MCF 10A (cell line): ENCODE measurements around the gene MX2. TPM values are rescaled to one million over a fixed set of nuclear protein-coding genes. Genes with fewer than 3 reads are reported as not detected.

Experiments used
- BruUV-seq: library from RNA; stranded (reverse); fragments of 400-500 nt; replicated peaks from 2 replicates; lab custom pipeline; 2021; lab: Mats Ljungman, UMichigan
- CTCF ChIA-PET: fragments of 300-600 bp; sonication (Branson Sonifier 250); formaldehyde crosslinking; extraction: SDS; loops from one replicate; lab custom pipeline; 2021; ENCODE audit warnings: antibody characterized with exemption, inconsistent platforms; lab: Yijun Ruan, JAX
- POLR2A ChIA-PET: fragments of 300-600, 350-650 bp; sonication (Branson Sonifier 250); formaldehyde crosslinking; extraction: SDS; loops from one replicate; lab custom pipeline; 2020; ENCODE audit warnings: antibody characterized with exemption, inconsistent platforms; lab: Yijun Ruan, JAX
- DNase-seq: peaks from one replicate; pipeline ENCODE4 v3.0.0-alpha.2; 2018; ENCODE audit not compliant: unreplicated experiment
- H3K27ac Mint-ChIP-seq: one replicate; pipeline ENCODE4 v1.8.0; 2022; ENCODE audit warnings: mild to moderate bottlenecking, low read depth, mixed read lengths; ENCODE audit not compliant: unreplicated experiment
- H3K27me3 Mint-ChIP-seq: one replicate; pipeline ENCODE4 v1.8.0; 2022; ENCODE audit warnings: mixed read lengths; ENCODE audit not compliant: insufficient read depth, unreplicated experiment
- H3K36me3 Mint-ChIP-seq: one replicate; pipeline ENCODE4 v1.8.0; 2022; ENCODE audit warnings: mild to moderate bottlenecking, moderate library complexity, mixed read lengths; ENCODE audit not compliant: insufficient read depth, unreplicated experiment
- H3K4me1 Mint-ChIP-seq: one replicate; pipeline ENCODE4 v1.8.0; 2022; ENCODE audit warnings: mixed read lengths; ENCODE audit not compliant: insufficient read depth, unreplicated experiment
- H3K4me3 Mint-ChIP-seq: one replicate; pipeline ENCODE4 v1.8.0; 2022; ENCODE audit warnings: mild to moderate bottlenecking, moderate library complexity, mixed read lengths; ENCODE audit not compliant: unreplicated experiment
- H3K9me3 Mint-ChIP-seq: one replicate; pipeline ENCODE4 v1.8.0; 2022; ENCODE audit warnings: mixed read lengths; ENCODE audit not compliant: unreplicated experiment
- CTCF ChIP-seq: fragments of 200-600 bp; IDR thresholded peaks from one replicate; pipeline ENCODE4 v1.8.0; 2022; ENCODE audit warnings: antibody characterized with exemption, mild to moderate bottlenecking; ENCODE audit not compliant: unreplicated experiment
- intact Hi-C: fragments of 100-400 bp; cut with micrococcal nuclease; formaldehyde crosslinking; loops from 2 replicates; pipeline ENCODE4 v1.14.1; 2022
- total RNA-seq: library from RNA; stranded (reverse); gene quantifications from 2 replicates; pipeline ENCODE4 v1.2.3, GENCODE V29; 2022

MX2 gene
- total RNA-seq, 1 experiment from 2014 or later, result not detected

- BruUV-seq, result no TSS peak
- Mint-ChIP-seq H3K4me1 (no peaks in the 10 kb centered on the region), H3K4me3 (no peak overlapping the region), H3K36me3 (no peaks in the 10 kb centered on the region), H3K27me3 (peaks cover 7% of the 10 kb centered on the region), H3K27ac (no peak overlapping the region), H3K9me3 (no peaks in the 10 kb centered on the region)
- ChIA-PET CTCF (interaction anchor here (1.4 kb wide), 1 partner anchor 145 kb away, joined by 4 read pairs; no protein-coding TSS in a partner anchor), POLR2A (no interaction called here)
- intact Hi-C loops, result no loop called here
- no peak for TF ChIP-seq CTCF
- DNase-seq, result no peak
Measured at GRCh38 chr21:41428847-41429246, 67.0 kb downstream of the MX2 start.

GRCh38 chr21:41429305-41429704 lies 67.5 kb downstream of the MX2 start:
- H3K9me3 Mint-ChIP-seq, result no peaks in the 10 kb centered on the region

GRCh38 chr21:41429925-41430491 lies 68.2 kb downstream of the MX2 start:
- Mint-ChIP-seq H3K4me3 (no peak overlapping the region), H3K27me3 (peaks cover 7% of the 10 kb centered on the region), H3K27ac (no peak overlapping the region), H3K36me3 (no peaks in the 10 kb centered on the region), H3K9me3 (no peaks in the 10 kb centered on the region), H3K4me1 (no peaks in the 10 kb centered on the region)
- intact Hi-C loops, result no loop called here
- TF ChIP-seq CTCF, result no peak
- CTCF ChIA-PET, result interaction anchor here (1.0 to 1.4 kb wide), 2 partner anchors 146 to 387 kb away, joined by 4 read pairs; no protein-coding TSS in a partner anchor
- POLR2A ChIA-PET, result no interaction called here
- no TSS peak for BruUV-seq
- DNase-seq, result no peak

More at GRCh38 chr21:41429305-41429704, 67.5 kb downstream of the MX2 start:
- intact Hi-C loops, result no loop called here
- BruUV-seq, result no TSS peak
- TF ChIP-seq CTCF, result no peak
- no peak overlapping the region for H3K4me3 Mint-ChIP-seq
- no peaks in the 10 kb centered on the region for H3K36me3 Mint-ChIP-seq
- DNase-seq, result no peak
- ChIA-PET CTCF (interaction anchor here (1.4 kb wide), 1 partner anchor 146 kb away, joined by 4 read pairs; no protein-coding TSS in a partner anchor), POLR2A (no interaction called here)
- no peak overlapping the region for H3K27ac Mint-ChIP-seq
- no peaks in the 10 kb centered on the region for H3K4me1 Mint-ChIP-seq
- H3K27me3 Mint-ChIP-seq, result peaks cover 7% of the 10 kb centered on the region

GRCh38 chr21:41431788-41432548 lies 70.1 kb downstream of the MX2 start:
- TF ChIP-seq CTCF, result no peak
- no TSS peak for BruUV-seq
- DNase-seq, result no peak
- peaks cover 7% of the 10 kb centered on the region for H3K27me3 Mint-ChIP-seq
- no peaks in the 10 kb centered on the region for H3K36me3 Mint-ChIP-seq
- H3K27ac Mint-ChIP-seq, result no peak overlapping the region
- no peak overlapping the region for H3K4me3 Mint-ChIP-seq
- H3K9me3 Mint-ChIP-seq, result peaks cover 8% of the 10 kb centered on the region
- CTCF ChIA-PET, result interaction anchor here (0.6 to 0.7 kb wide), 3 partner anchors 83 to 309 kb away, joined by 3 read pairs; no protein-coding TSS in a partner anchor
- H3K4me1 Mint-ChIP-seq, result no peaks in the 10 kb centered on the region
- POLR2A ChIA-PET, result no interaction called here
- intact Hi-C loops, result no loop called here
